ENCODE data around the gene ENAH. TPM values are rescaled to one million over a fixed set of nuclear protein-coding genes. Genes with fewer than 3 reads are reported as not detected.

ENAH gene
- total and polyA plus RNA-seq, 2 experiments from 2014 or later = 109 to 184 TPM

- TF ChIP-seq, protein P1, sequence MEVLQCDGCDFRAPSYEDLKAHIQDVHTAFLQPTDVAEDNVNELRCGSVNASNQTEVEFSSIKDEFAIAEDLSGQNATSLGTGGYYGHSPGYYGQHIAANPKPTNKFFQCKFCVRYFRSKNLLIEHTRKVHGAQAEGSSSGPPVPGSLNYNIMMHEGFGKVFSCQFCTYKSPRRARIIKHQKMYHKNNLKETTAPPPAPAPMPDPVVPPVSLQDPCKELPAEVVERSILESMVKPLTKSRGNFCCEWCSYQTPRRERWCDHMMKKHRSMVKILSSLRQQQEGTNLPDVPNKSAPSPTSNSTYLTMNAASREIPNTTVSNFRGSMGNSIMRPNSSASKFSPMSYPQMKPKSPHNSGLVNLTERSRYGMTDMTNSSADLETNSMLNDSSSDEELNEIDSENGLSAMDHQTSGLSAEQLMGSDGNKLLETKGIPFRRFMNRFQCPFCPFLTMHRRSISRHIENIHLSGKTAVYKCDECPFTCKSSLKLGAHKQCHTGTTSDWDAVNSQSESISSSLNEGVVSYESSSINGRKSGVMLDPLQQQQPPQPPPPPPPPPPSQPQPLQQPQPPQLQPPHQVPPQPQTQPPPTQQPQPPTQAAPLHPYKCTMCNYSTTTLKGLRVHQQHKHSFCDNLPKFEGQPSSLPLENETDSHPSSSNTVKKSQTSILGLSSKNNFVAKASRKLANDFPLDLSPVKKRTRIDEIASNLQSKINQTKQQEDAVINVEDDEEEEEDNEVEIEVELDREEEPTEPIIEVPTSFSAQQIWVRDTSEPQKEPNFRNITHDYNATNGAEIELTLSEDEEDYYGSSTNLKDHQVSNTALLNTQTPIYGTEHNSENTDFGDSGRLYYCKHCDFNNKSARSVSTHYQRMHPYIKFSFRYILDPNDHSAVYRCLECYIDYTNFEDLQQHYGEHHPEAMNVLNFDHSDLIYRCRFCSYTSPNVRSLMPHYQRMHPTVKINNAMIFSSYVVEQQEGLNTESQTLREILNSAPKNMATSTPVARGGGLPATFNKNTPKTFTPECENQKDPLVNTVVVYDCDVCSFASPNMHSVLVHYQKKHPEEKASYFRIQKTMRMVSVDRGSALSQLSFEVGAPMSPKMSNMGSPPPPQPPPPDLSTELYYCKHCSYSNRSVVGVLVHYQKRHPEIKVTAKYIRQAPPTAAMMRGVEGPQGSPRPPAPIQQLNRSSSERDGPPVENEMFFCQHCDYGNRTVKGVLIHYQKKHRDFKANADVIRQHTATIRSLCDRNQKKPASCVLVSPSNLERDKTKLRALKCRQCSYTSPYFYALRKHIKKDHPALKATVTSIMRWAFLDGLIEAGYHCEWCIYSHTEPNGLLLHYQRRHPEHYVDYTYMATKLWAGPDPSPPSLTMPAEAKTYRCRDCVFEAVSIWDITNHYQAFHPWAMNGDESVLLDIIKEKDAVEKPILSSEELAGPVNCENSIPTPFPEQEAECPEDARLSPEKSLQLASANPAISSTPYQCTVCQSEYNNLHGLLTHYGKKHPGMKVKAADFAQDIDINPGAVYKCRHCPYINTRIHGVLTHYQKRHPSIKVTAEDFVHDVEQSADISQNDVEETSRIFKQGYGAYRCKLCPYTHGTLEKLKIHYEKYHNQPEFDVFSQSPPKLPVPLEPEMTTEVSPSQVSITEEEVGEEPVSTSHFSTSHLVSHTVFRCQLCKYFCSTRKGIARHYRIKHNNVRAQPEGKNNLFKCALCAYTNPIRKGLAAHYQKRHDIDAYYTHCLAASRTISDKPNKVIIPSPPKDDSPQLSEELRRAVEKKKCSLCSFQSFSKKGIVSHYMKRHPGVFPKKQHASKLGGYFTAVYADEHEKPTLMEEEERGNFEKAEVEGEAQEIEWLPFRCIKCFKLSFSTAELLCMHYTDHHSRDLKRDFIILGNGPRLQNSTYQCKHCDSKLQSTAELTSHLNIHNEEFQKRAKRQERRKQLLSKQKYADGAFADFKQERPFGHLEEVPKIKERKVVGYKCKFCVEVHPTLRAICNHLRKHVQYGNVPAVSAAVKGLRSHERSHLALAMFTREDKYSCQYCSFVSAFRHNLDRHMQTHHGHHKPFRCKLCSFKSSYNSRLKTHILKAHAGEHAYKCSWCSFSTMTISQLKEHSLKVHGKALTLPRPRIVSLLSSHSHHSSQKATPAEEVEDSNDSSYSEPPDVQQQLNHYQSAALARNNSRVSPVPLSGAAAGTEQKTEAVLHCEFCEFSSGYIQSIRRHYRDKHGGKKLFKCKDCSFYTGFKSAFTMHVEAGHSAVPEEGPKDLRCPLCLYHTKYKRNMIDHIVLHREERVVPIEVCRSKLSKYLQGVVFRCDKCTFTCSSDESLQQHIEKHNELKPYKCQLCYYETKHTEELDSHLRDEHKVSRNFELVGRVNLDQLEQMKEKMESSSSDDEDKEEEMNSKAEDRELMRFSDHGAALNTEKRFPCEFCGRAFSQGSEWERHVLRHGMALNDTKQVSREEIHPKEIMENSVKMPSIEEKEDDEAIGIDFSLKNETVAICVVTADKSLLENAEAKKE (CRISPR knock-in tag; IDR thresholded peaks at IDR 0.05) = no peak
- TF ChIP-seq CREB1 (CRISPR knock-in tag; IDR thresholded peaks at IDR 0.05; ENCODE audit: low read depth) (no peak), JUNB (IDR thresholded peaks at IDR 0.05; ENCODE audit: unreplicated experiment) (no peak), POLR2AphosphoS5 (IDR thresholded peaks at IDR 0.05; ENCODE audit: low read depth) (no peak), ZNF331 (CRISPR knock-in tag; IDR thresholded peaks at IDR 0.05; ENCODE audit: low read depth) (no peak), STAT1 (IDR thresholded peaks at IDR 0.05; ENCODE audit: unreplicated experiment) (no peak), NANOG (IDR thresholded peaks at IDR 0.05; ENCODE audit: borderline replicate concordance) (no peak), EZH2 (IDR thresholded peaks at IDR 0.05; ENCODE audit: low read depth, unreplicated experiment) (no peak), ZNF114 (CRISPR knock-in tag; IDR thresholded peaks at IDR 0.05) (no peak), EZH2phosphoT487 (IDR thresholded peaks at IDR 0.05; ENCODE audit: unreplicated experiment) (no peak)
- TF ChIP-seq, protein P2, sequence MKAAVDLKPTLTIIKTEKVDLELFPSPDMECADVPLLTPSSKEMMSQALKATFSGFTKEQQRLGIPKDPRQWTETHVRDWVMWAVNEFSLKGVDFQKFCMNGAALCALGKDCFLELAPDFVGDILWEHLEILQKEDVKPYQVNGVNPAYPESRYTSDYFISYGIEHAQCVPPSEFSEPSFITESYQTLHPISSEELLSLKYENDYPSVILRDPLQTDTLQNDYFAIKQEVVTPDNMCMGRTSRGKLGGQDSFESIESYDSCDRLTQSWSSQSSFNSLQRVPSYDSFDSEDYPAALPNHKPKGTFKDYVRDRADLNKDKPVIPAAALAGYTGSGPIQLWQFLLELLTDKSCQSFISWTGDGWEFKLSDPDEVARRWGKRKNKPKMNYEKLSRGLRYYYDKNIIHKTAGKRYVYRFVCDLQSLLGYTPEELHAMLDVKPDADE (IDR thresholded peaks at IDR 0.05) = no peak
- TF ChIP-seq, protein P3, sequence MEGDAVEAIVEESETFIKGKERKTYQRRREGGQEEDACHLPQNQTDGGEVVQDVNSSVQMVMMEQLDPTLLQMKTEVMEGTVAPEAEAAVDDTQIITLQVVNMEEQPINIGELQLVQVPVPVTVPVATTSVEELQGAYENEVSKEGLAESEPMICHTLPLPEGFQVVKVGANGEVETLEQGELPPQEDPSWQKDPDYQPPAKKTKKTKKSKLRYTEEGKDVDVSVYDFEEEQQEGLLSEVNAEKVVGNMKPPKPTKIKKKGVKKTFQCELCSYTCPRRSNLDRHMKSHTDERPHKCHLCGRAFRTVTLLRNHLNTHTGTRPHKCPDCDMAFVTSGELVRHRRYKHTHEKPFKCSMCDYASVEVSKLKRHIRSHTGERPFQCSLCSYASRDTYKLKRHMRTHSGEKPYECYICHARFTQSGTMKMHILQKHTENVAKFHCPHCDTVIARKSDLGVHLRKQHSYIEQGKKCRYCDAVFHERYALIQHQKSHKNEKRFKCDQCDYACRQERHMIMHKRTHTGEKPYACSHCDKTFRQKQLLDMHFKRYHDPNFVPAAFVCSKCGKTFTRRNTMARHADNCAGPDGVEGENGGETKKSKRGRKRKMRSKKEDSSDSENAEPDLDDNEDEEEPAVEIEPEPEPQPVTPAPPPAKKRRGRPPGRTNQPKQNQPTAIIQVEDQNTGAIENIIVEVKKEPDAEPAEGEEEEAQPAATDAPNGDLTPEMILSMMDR (conservative IDR thresholded peaks at IDR 0.05; ENCODE audit: low read depth in 2 of 2) = no peak
Observed at GRCh38 chr1:225462429-225462713, 190.6 kb downstream of the ENAH start (continued).
